ENCODE measurements around the gene PDZRN4. TPM values are rescaled to one million over a fixed set of nuclear protein-coding genes. Genes with fewer than 3 reads are reported as not detected.

PDZRN4 gene
- polyA plus RNA-seq, 1 donor from 2014 or later = 46.7 TPM

- H3K27ac ChIP-seq (ENCODE audit: low read length) = no peak overlapping the region
These were observed 343.2 kb downstream of the PDZRN4 start for GRCh38 chr12:41531147-41531829.

DNA sequence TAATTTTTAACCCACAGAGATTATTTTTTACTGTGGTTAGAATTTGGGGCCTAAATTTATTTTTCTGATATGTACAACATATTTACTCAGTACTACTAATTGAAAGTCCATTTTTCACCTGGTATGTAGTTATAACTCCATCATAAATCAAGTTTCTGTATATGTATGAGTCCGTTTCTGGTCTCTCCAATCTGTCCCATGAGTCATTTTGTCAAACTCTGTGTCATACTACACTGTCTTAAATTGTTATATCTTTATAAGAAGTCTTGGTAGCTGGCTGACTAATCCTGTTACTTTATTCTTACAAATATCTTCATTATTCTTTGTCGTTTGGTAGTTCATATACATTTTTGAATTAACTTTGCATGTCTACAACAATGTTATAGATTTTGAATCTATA is 344.0 kb downstream of the PDZRN4 start:
- TF ChIP-seq REST (IDR thresholded peaks at IDR 0.05; ENCODE audit: borderline replicate concordance) = no peak
- Histone ChIP-seq H3K4me2 (ENCODE audit: low read length) (no peak overlapping the region), H3K36me3 (ENCODE audit: insufficient read depth, low read length) (no peaks in the 10 kb centered on the region), H3K27me3 (ENCODE audit: insufficient read depth, low read depth, low read length) (no peaks in the 10 kb centered on the region), H3K4me3 (ENCODE audit: low read length) (no peak overlapping the region), H2AFZ (ENCODE audit: low read depth, low read length) (no peak overlapping the region), H3K9me2 (ENCODE audit: insufficient read depth, low read length) (no peaks in the 10 kb centered on the region), H4K20me1 (ENCODE audit: insufficient read depth) (no peaks in the 10 kb centered on the region), H3K27ac (ENCODE audit: low read length) (no peak overlapping the region), H3F3A (ENCODE audit: insufficient read depth, low read length, poor library complexity, severe bottlenecking) (no peaks in the 10 kb centered on the region), H3K9me3 (ENCODE audit: low read length) (no peaks in the 10 kb centered on the region), H3K9ac (ENCODE audit: low read length) (no peak overlapping the region), H3K79me2 (replicated peaks; ENCODE audit: insufficient read depth, low read length) (no peaks in the 10 kb centered on the region)

More at GRCh38 chr12:41531147-41531829, 343.2 kb downstream of the PDZRN4 start:
- no peak for TF ChIP-seq SMC3 (conservative IDR thresholded peaks at IDR 0.05; ENCODE audit: poor library complexity)
- no peak for TF ChIP-seq REST (IDR thresholded peaks at IDR 0.05; ENCODE audit: borderline replicate concordance)
- TF ChIP-seq MXI1 (conservative IDR thresholded peaks at IDR 0.05; ENCODE audit: poor library complexity, severe bottlenecking) = no peak
- TF ChIP-seq EP300 (conservative IDR thresholded peaks at IDR 0.05; ENCODE audit: poor library complexity, severe bottlenecking) = no peak
- no peak for TF ChIP-seq TAF1 (IDR thresholded peaks at IDR 0.05; ENCODE audit: low read depth)
- TF ChIP-seq RAD21 (conservative IDR thresholded peaks at IDR 0.05) = no peak
- no peak for TF ChIP-seq POLR2AphosphoS5 (IDR thresholded peaks at IDR 0.05)
- no peak for TF ChIP-seq EZH2 (IDR thresholded peaks at IDR 0.05; ENCODE audit: borderline replicate concordance, insufficient read depth, low read length, poor library complexity, severe bottlenecking)
- TF ChIP-seq, protein P1, sequence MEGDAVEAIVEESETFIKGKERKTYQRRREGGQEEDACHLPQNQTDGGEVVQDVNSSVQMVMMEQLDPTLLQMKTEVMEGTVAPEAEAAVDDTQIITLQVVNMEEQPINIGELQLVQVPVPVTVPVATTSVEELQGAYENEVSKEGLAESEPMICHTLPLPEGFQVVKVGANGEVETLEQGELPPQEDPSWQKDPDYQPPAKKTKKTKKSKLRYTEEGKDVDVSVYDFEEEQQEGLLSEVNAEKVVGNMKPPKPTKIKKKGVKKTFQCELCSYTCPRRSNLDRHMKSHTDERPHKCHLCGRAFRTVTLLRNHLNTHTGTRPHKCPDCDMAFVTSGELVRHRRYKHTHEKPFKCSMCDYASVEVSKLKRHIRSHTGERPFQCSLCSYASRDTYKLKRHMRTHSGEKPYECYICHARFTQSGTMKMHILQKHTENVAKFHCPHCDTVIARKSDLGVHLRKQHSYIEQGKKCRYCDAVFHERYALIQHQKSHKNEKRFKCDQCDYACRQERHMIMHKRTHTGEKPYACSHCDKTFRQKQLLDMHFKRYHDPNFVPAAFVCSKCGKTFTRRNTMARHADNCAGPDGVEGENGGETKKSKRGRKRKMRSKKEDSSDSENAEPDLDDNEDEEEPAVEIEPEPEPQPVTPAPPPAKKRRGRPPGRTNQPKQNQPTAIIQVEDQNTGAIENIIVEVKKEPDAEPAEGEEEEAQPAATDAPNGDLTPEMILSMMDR (IDR thresholded peaks at IDR 0.05; ENCODE audit: poor library complexity, severe bottlenecking) = no peak
- no peak overlapping the region for H3K9ac ChIP-seq (ENCODE audit: low read length)
- H3K36me3 ChIP-seq (ENCODE audit: insufficient read depth, low read length) = no peaks in the 10 kb centered on the region
- no peaks in the 10 kb centered on the region for H3K9me2 ChIP-seq (ENCODE audit: insufficient read depth, low read length)
- no peaks in the 10 kb centered on the region for H3K9me3 ChIP-seq (ENCODE audit: low read length)
- no peaks in the 10 kb centered on the region for H3K79me2 ChIP-seq (replicated peaks; ENCODE audit: insufficient read depth, low read length)
- no peak overlapping the region for H3K4me3 ChIP-seq (ENCODE audit: low read length)
- H3F3A ChIP-seq (ENCODE audit: insufficient read depth, low read length, poor library complexity, severe bottlenecking) = no peaks in the 10 kb centered on the region
- no peak overlapping the region for H3K4me2 ChIP-seq (ENCODE audit: low read length)
- H3K27me3 ChIP-seq (ENCODE audit: insufficient read depth, low read depth, low read length) = no peaks in the 10 kb centered on the region
- no peak overlapping the region for H2AFZ ChIP-seq (ENCODE audit: low read depth, low read length)
- no peaks in the 10 kb centered on the region for H4K20me1 ChIP-seq (ENCODE audit: insufficient read depth)
